GM21825 (cell line): Measurements from ENCODE around the gene RPP25L.

Source experiments
- ATAC-seq: cut with Tn5 transposase; IDR thresholded peaks from one replicate; pipeline ENCODE4 v1.9.1; 2021; ENCODE audit warnings: mild to moderate bottlenecking, moderate library complexity; ENCODE audit not compliant: unreplicated experiment

Gene RPP25L

GRCh38 chr9:34611251-34611810 lies 566 bp downstream of the RPP25L start:
- ATAC-seq, result no peak

- no peak for ATAC-seq
Observed at GRCh38 chr9:34610434-34611206, 1.3 kb downstream of the RPP25L start.

- ATAC-seq, result no peak
Observed at GRCh38 chr9:34607331-34607730, 4.6 kb downstream of the RPP25L start.

- ATAC-seq, result no peak
Observed at GRCh38 chr9:34606905-34607304, 5.0 kb downstream of the RPP25L start.

- ATAC-seq, result no peak
Observed at GRCh38 chr9:34606190-34606589, 5.7 kb downstream of the RPP25L start.

- no peak for ATAC-seq
Observed at GRCh38 chr9:34603610-34604231, 8.2 kb downstream of the RPP25L start.

- ATAC-seq, result no peak
Observed at GRCh38 chr9:34601937-34602573, 9.8 kb downstream of the RPP25L start.

GRCh38 chr9:34600908-34601307 lies 11.0 kb downstream of the RPP25L start:
- ATAC-seq, result no peak

GRCh38 chr9:34599546-34599945 lies 12.4 kb downstream of the RPP25L start:
- ATAC-seq, result no peak

GRCh38 chr9:34594177-34594576 lies 17.7 kb downstream of the RPP25L start:
- no peak for ATAC-seq

- ATAC-seq, result no peak
Observed at GRCh38 chr9:34592895-34593601, 18.8 kb downstream of the RPP25L start.

- ATAC-seq, result no peak
Observed at GRCh38 chr9:34591917-34592866, 19.7 kb downstream of the RPP25L start.

GRCh38 chr9:34591248-34591916 lies 20.5 kb downstream of the RPP25L start:
- peak; percentile 70 for ATAC-seq

- ATAC-seq, result no peak
Observed at GRCh38 chr9:34590381-34591247, 21.3 kb downstream of the RPP25L start.

- no peak for ATAC-seq
Observed at GRCh38 chr9:34589636-34590380, 22.1 kb downstream of the RPP25L start, which contains the start of gene CNTFR. Gene CNTFR (minus strand): TSS chr9:34589724. CDS start chr9:34568981, 20,743 bp downstream.

- ATAC-seq, result no peak
Observed at GRCh38 chr9:34588671-34589635, 22.9 kb downstream of the RPP25L start.

GRCh38 chr9:34587271-34587670 lies 24.6 kb downstream of the RPP25L start:
- no peak for ATAC-seq
